Erythroblast (primary cell): ENCODE results near the gene IPO9.

Source experiments
- GATA1 ChIP-seq: IDR thresholded peaks from 2 replicates; pipeline ENCODE4 v1.6.1; 2011; ENCODE audit warnings: low read depth, mild to moderate bottlenecking, control low read depth, low read length, moderate library complexity
- POLR2A ChIP-seq: IDR thresholded peaks from 2 replicates; pipeline ENCODE4 v1.6.1; 2011; ENCODE audit warnings: mild to moderate bottlenecking, low read length

DNA sequence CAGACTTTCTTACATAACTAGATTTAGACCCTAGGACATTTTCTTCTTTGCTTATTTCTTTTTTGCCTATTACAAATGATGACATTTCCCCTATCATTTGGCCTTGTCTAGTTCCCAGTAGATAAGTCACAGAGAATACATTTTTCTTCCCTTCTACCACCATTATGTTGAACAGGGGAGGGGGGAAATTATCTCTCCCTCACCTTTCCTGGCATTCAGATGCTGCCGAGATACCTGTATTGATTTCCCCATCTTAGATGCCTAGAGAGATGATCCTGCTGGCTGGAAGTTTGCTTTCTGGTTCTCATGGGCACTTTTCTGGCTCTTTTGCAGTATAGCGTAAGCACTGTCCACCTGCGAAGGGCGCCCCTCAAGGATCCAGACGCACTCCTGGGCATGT, 5.7 kb downstream of the IPO9 start:
- TF ChIP-seq POLR2A (no peak), GATA1 (no peak)
